ENCODE measurements around the gene DBX2.
"Not testable (repeated sequence)": the region's sequence is repeated elsewhere in the genome, so short reads cannot be mapped to it uniquely, and the experiment has no call there.

The DBX2 gene

GRCh38 chr12:45010059-45010458 is 40.8 kb downstream of the DBX2 start:
- no peak for DNase-seq (ENCODE audit: low read depth)

DNA sequence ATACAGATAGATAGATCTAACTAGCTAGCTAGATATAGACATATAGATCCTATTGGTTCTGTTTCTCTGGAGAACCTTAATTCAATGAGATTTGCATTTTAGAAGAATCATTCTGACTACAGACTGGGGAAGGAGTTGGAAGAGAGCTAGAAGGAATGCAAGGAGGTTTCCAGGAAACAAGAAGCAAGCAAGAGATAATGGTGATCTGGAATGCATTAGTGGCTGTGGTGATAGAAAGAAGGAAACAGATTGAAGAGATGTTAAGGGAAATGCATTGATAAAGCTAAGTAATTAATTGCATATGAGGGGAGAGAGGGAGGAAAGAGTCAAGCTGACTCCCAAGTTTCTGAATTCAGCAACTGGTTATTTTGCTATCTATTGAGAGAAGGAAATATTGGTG is 42.7 kb downstream of the DBX2 start:
- no peak for DNase-seq (ENCODE audit: low read depth)

DNA sequence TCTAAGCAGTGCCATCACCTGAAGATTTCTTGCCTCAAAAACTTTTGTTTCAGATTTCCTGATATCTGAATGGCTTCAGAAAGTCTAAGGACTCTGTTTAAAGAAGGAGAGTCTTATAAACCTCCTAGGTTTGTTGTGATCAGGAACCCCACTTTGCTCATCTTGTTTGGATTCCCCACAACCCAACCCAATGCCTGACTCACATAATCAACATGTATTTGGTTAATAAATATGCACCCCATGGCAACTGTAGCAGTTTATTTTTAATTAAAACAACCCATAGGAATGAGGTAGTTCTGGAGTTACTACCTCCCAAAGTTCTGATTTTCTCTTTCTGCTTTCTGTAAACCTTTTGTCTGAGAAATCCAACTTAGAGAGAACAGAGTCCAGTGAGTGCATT is 51.5 kb downstream of the DBX2 start:
- DNase-seq (ENCODE audit: low read depth), result no peak

GRCh38 chr12:44993161-44993560 is 57.7 kb downstream of the DBX2 start:
- DNase-seq (ENCODE audit: low read depth), result no peak

GRCh38 chr12:44984863-44985262 is 66.0 kb downstream of the DBX2 start:
- not testable (repeated sequence) for DNase-seq (ENCODE audit: low read depth)

- DNase-seq (ENCODE audit: low read depth), result no peak
Measured at GRCh38 chr12:44979918-44980317, 71.0 kb downstream of the DBX2 start.

GRCh38 chr12:44976246-44976645 is 74.7 kb downstream of the DBX2 start:
- no peak for DNase-seq (ENCODE audit: low read depth)

- DNase-seq (ENCODE audit: low read depth), result no peak
Measured at GRCh38 chr12:44972746-44973421, 78.0 kb downstream of the DBX2 start.

DNA sequence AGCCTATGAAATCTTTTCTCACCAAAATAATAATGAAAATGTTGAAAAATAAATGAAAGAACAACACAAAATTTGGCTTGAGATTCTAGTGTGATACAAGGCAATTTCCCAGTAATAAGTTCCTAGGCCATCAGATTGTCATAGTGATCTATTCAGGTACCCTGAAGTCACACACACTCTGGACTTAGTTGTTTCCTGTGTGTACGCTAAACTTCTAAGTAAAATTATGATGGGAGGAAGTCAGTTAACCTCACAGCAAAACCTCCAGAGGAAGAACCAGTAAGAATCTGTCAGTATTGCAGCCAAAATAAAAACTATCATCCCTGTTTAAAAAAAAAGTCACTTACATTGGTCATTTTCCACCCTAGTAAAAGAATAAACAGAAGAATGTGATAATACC is 81.9 kb downstream of the DBX2 start:
- DNase-seq (ENCODE audit: low read depth), result no peak
